HCT116 (cell line): ENCODE data around the gene WDR31. TPM values are rescaled to one million over a fixed set of nuclear protein-coding genes. Genes with fewer than 3 reads are reported as not detected.
A peak's percentile ranks its signal among the peaks of the same experiment; 100 is the strongest.
"Not testable (repeated sequence)": the region's sequence is repeated elsewhere in the genome, so short reads cannot be mapped to it uniquely, and the experiment has no call there.

Experiments
- ATAC-seq: fragments of 200-7000 bp; cut with Tn5 transposase; 2 replicates; pipeline ENCODE4 v1.9.1; 2020; ENCODE audit warnings: mild to moderate bottlenecking, moderate library complexity
- BruUV-seq: library from RNA; stranded (reverse); fragments of 400-500 nt; replicated peaks from 2 replicates; lab custom pipeline; 2021; lab: Mats Ljungman, UMichigan
- CTCF ChIA-PET: fragments of 300-600 bp; sonication (Branson Sonifier 250); formaldehyde crosslinking; loops from one replicate; lab custom pipeline; 2021; ENCODE audit warnings: antibody characterized with exemption; lab: Charles Lee
- POLR2A ChIA-PET: fragments of 300-600, 350-600 bp; sonication (Branson Sonifier 250); formaldehyde crosslinking; loops from one replicate; lab custom pipeline; 2021; ENCODE audit warnings: antibody characterized with exemption; lab: Charles Lee
- RAD21 ChIA-PET, 2 experiments: fragments of 300-600 bp; sonication (Branson Sonifier 250); formaldehyde crosslinking; loops; one replicate each; lab custom pipeline; 2023; ENCODE audit warnings: low total read pairs in 2 of 2; ENCODE audit not compliant: uncharacterized antibody in 2 of 2, unreplicated experiment in 2 of 2, low non-redundant PET in 1 of 2; lab: Charles Lee
- DNase-seq: peaks from one replicate; pipeline ENCODE4 v3.0.0-alpha.2; 2010; ENCODE audit warnings: low read depth, low spot score
- H2AFZ ChIP-seq: fragments of 200-600 bp; shearing (Covaris generic), sonication (generic); 2 replicates; pipeline ENCODE4 v1.6.1; 2017; ENCODE audit warnings: low read depth, mixed run types, mixed read lengths, antibody characterized with exemption, low read length; ENCODE audit not compliant: poor library complexity, severe bottlenecking
- H3K27ac ChIP-seq: 2 replicates; pipeline ENCODE4 v1.5.1; 2012; ENCODE audit warnings: low read depth, low read length
- H3K27me3 ChIP-seq: fragments of 200-600 bp; sonication (generic); 2 replicates; pipeline ENCODE4 v1.6.1; 2016; ENCODE audit warnings: mixed run types, low read length, mixed read lengths; ENCODE audit not compliant: insufficient read depth
- H3K36me3 ChIP-seq, 2 experiments: fragments of 200-500 bp in 1 of 2; fragments of 200-600 bp in 1 of 2; sonication (Bioruptor generic) in 1 of 2; sonication (generic) in 1 of 2; 2 replicates each; pipeline versions ENCODE4 v1.5.1 to v1.6.1; 2014 to 2016; ENCODE audit warnings: low read length in 2 of 2, inconsistent platforms in 1 of 2, mixed read lengths in 1 of 2, mixed run types in 1 of 2; ENCODE audit not compliant: insufficient read depth in 2 of 2, control insufficient read depth in 1 of 2
- H3K4me1 ChIP-seq, 2 experiments: fragments of 200-600 bp in 1 of 2; sonication (generic) in 1 of 2; 2 replicates each; pipeline versions ENCODE4 v1.5.1 to v1.6.1; 2012 to 2017; ENCODE audit warnings: low read length in 2 of 2, inconsistent platforms in 1 of 2, mild to moderate bottlenecking in 1 of 2, mixed read lengths in 1 of 2, mixed run types in 1 of 2, moderate library complexity in 1 of 2; ENCODE audit not compliant: insufficient read depth in 2 of 2, control insufficient read depth in 1 of 2
- H3K4me2 ChIP-seq: fragments of 200-600 bp; sonication (generic); 2 replicates; pipeline ENCODE4 v1.6.1; 2017; ENCODE audit warnings: mixed run types, low read length, mixed read lengths
- H3K4me3 ChIP-seq, 2 experiments: fragments of 200-600 bp in 1 of 2; sonication (generic) in 1 of 2; replicated peaks in 1 of 2; 2 replicates each; pipeline ENCODE4 v1.5.1; 2011 to 2016; ENCODE audit warnings: low read length in 2 of 2, control low read depth in 1 of 2, low read depth in 1 of 2, mild to moderate bottlenecking in 1 of 2, mixed read lengths in 1 of 2, mixed run types in 1 of 2
- H3K79me2 ChIP-seq: fragments of 200-600 bp; sonication (generic); 2 replicates; pipeline ENCODE4 v1.6.1; 2017; ENCODE audit warnings: mild to moderate bottlenecking, mixed run types, low read length, moderate library complexity, mixed read lengths; ENCODE audit not compliant: insufficient read depth
- H3K9ac ChIP-seq: fragments of 200-600 bp; sonication (generic); 2 replicates; pipeline ENCODE4 v1.6.1; 2016; ENCODE audit warnings: low read length, mixed read lengths
- H3K9me2 ChIP-seq: fragments of 200-600 bp; sonication (generic), shearing (Covaris generic); 2 replicates; pipeline ENCODE4 v1.6.1; 2017; ENCODE audit warnings: mixed run types, mild to moderate bottlenecking, moderate library complexity; ENCODE audit not compliant: insufficient read depth
- H3K9me3 ChIP-seq, 2 experiments: fragments of 200-500 bp in 1 of 2; fragments of 200-600 bp in 1 of 2; sonication (Bioruptor generic) in 1 of 2; sonication (generic) in 1 of 2; 2 replicates each; pipeline ENCODE4 v1.6.1; 2014 to 2017; ENCODE audit warnings: low read length in 2 of 2, mixed read lengths in 2 of 2, inconsistent platforms in 1 of 2, low read depth in 1 of 2, mild to moderate bottlenecking in 1 of 2, mixed run types in 1 of 2, moderate library complexity in 1 of 2; ENCODE audit not compliant: control insufficient read depth in 1 of 2, insufficient read depth in 1 of 2
- H4K20me1 ChIP-seq: fragments of 200-600 bp; sonication (generic), shearing (Covaris generic); 2 replicates; pipeline ENCODE4 v1.6.1; 2017; ENCODE audit warnings: mixed run types, mild to moderate bottlenecking, moderate library complexity; ENCODE audit not compliant: insufficient read depth
- SP1 ChIP-seq: IDR thresholded peaks from 2 replicates; pipeline ENCODE4 v1.6.1; 2012; ENCODE audit warnings: low read depth
- TCF7L2 ChIP-seq: IDR thresholded peaks from 2 replicates; pipeline ENCODE4 v1.7.0; 2011; ENCODE audit warnings: borderline replicate concordance, inconsistent platforms; ENCODE audit not compliant: insufficient read depth, insufficient read length; ENCODE audit errors: extremely low read depth
- intact Hi-C: fragments of 100-400 bp; cut with micrococcal nuclease; formaldehyde crosslinking; loops from 2 replicates; pipeline ENCODE4 v1.10.0; 2022
- total RNA-seq: library from RNA; stranded (reverse); gene quantifications from one replicate; pipeline ENCODE4 v1.2.1, GENCODE V29; 2021; ENCODE audit not compliant: unreplicated experiment

Gene WDR31
- total RNA-seq, 1 experiment from 2014 or later = 5.9 TPM

DNA sequence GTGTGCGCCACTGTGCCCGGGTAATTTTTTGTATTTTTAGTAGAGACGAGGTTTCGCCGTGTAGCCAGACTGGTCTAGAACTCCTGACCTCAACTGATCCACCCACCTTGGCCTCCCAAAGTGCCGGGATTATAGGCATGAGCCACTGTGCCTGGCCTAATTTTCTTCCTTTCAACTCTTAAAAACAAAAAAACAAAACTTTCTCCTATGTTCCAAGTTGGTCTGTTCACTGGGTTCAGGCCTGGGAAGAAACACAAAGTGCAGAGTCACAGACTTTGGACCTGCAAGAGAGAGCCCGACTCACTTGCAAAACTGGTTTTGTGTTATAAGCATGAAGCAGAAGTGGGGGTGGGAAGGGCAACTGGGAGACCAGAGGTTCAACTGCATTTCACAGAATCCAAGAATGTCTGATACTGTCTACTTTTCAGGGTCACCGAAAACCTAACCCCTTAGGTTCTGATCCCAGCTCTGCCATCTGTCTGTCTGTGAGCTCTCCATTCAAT lies 41.9 kb upstream of the WDR31 start:
- H3K9me2 ChIP-seq = no peaks in the 10 kb centered on the region
- no peak for DNase-seq
- ChIA-PET CTCF (no interaction called here), POLR2A (no interaction called here), RAD21 (no interaction called here)
- no peaks in the 10 kb centered on the region for H3K36me3 ChIP-seq
- H3K4me3 ChIP-seq = no peak overlapping the region
- H3K27me3 ChIP-seq = no peaks in the 10 kb centered on the region
- no peak; the same call in 1 of the 2 replicates for ATAC-seq
- intact Hi-C loops = no loop called here
- H3K4me2 ChIP-seq = peak overlapping the region; percentile 55
- TF ChIP-seq SP1 (peak; percentile 65), TCF7L2 (no peak)
- no peak overlapping the region for H3K9ac ChIP-seq
- no peak overlapping the region for H3K27ac ChIP-seq
- no peak overlapping the region for H2AFZ ChIP-seq
- no TSS peak for BruUV-seq
- H4K20me1 ChIP-seq = no peaks in the 10 kb centered on the region
- H3K79me2 ChIP-seq = no peaks in the 10 kb centered on the region
- no peaks in the 10 kb centered on the region for H3K9me3 ChIP-seq
- H3K4me1 ChIP-seq = peaks cover 18 to 27% of the 10 kb centered on the region in 2 experiments

DNA sequence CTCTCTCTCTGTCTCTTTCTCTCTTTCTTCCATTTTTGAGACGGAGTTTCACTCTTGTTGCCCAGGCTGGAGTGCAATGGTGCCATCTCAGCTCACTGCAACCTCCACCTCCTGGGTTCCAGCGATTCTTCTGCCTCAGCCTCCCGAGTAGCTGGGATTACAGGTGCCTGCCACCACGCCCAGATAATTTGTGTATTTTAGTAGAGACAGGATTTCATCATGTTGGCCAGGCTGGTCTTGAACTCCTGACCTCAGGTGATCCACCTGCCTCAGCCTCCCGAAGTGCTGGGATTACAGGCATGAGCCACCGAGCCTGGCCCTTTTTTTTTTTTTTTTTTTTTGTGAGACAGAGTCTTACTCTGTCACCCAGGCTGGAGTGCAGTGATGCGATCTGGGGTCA lies 41.4 kb upstream of the WDR31 start:
- H3K27ac ChIP-seq, H3K9me2 ChIP-seq, RAD21 ChIA-PET, H3K4me3 ChIP-seq, CTCF ChIA-PET, H3K9ac ChIP-seq, intact Hi-C loops, H2AFZ ChIP-seq, H3K27me3 ChIP-seq, H3K79me2 ChIP-seq, POLR2A ChIA-PET, H4K20me1 ChIP-seq, H3K36me3 ChIP-seq, BruUV-seq, H3K9me3 ChIP-seq, DNase-seq, ATAC-seq: not testable (repeated sequence)
- Histone ChIP-seq H3K4me2 (0 out of 2 replicates have a peak overlapping the region, but pooled peaks have one; percentile 55), H3K4me1 (peaks cover 18 to 28% of the 10 kb centered on the region in 2 experiments)
